ENCODE results near the gene PTPN23.

DNA sequence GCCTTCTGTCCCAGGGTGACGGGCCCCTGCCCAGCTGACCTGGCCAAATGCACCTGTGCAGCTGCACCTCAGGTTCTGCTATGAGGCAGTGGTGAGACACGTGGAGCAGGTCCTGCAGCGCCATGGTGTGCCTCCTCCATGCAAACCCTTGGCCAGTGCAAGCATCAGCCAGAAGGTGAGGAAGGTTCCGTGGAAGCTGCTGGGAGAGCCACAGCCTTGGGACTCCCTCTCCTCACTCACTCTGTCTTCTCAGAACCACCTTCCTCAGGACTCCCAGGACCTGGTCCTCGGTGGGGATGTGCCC, 31.6 kb downstream of the PTPN23 start:
- TF ChIP-seq, protein P1, sequence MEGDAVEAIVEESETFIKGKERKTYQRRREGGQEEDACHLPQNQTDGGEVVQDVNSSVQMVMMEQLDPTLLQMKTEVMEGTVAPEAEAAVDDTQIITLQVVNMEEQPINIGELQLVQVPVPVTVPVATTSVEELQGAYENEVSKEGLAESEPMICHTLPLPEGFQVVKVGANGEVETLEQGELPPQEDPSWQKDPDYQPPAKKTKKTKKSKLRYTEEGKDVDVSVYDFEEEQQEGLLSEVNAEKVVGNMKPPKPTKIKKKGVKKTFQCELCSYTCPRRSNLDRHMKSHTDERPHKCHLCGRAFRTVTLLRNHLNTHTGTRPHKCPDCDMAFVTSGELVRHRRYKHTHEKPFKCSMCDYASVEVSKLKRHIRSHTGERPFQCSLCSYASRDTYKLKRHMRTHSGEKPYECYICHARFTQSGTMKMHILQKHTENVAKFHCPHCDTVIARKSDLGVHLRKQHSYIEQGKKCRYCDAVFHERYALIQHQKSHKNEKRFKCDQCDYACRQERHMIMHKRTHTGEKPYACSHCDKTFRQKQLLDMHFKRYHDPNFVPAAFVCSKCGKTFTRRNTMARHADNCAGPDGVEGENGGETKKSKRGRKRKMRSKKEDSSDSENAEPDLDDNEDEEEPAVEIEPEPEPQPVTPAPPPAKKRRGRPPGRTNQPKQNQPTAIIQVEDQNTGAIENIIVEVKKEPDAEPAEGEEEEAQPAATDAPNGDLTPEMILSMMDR (IDR thresholded peaks at IDR 0.05 in 8 of 11, conservative IDR thresholded peaks at IDR 0.05 in 3 of 11), result no peak
- no peak for TF ChIP-seq POLR2A (IDR thresholded peaks at IDR 0.05)

Measured in spleen (tissue), 7 donors.